Measurements from ENCODE around the gene SELP.

SELP gene

GRCh38 chr1:169563019-169563615, 66.8 kb downstream of the SELP start:
- no peak for DNase-seq (ENCODE audit: low read depth, low spot score)
- H3K27ac ChIP-seq (ENCODE audit: low read length), result no peak overlapping the region
- H3K4me3 ChIP-seq (ENCODE audit: low read length), result no peak overlapping the region
- H3K9me3 ChIP-seq (ENCODE audit: control insufficient read depth, insufficient read depth, low read length), result no peaks in the 10 kb centered on the region
- H3K27me3 ChIP-seq (ENCODE audit: control insufficient read depth, insufficient read depth, low read length), result no peaks in the 10 kb centered on the region
- no peaks in the 10 kb centered on the region for H3K4me1 ChIP-seq (ENCODE audit: control insufficient read depth, insufficient read depth, low read length)
- H3K36me3 ChIP-seq (ENCODE audit: control insufficient read depth, insufficient read depth, low read length), result no peaks in the 10 kb centered on the region
- WGBS (ENCODE audit: insufficient coverage, insufficient read length), result no CpG with 5 or more reads among the region's 1 CpG

DNA sequence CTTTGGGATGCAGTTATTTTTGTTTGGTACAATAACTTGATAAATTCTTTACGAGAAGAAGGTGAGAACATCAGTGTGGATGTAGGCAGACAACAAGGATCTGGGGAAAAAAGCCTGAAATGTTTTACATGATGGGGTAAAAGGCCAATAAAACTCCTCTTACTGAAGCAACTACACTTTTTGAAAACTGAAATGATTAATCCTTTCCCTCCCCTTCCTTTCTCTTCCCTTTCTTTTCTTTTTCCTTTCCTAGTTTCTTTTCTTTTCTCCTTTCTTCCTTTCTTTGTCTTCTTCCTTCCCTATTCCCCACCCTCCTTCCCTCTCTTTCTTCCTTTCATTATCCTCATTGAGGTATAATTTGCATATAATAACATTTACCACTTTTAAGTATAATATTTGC, 68.2 kb downstream of the SELP start:
- Histone ChIP-seq H3K9me3 (ENCODE audit: control insufficient read depth, insufficient read depth, low read length) (no peaks in the 10 kb centered on the region), H3K27me3 (ENCODE audit: control insufficient read depth, insufficient read depth, low read length) (no peaks in the 10 kb centered on the region), H3K27ac (ENCODE audit: low read length) (no peak overlapping the region), H3K4me3 (ENCODE audit: low read length) (no peak overlapping the region), H3K36me3 (ENCODE audit: control insufficient read depth, insufficient read depth, low read length) (no peaks in the 10 kb centered on the region), H3K4me1 (ENCODE audit: control insufficient read depth, insufficient read depth, low read length) (no peaks in the 10 kb centered on the region)
- DNase-seq (ENCODE audit: low read depth, low spot score), result no peak
- no CpG with 5 or more reads among the region's 1 CpG for WGBS (ENCODE audit: insufficient coverage, insufficient read length)

DNA sequence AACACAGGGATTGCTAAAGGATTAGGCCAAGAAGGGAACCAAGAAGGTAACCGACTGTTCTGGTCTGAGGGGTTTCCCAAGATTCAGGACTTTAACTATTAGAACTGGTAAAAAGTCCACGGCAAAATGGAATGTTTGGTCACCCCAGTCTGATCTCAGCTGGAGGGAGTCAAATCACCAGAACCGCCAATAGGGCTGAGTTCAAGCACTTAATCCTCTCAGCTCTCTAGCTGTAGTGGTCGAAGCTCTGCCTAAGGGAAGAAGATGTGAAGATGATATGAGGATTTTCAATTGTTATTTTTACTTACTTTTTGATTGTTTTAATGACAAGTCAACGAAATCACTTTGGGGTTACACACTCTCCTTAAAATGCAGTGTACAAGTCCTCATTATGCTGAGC, 72.8 kb downstream of the SELP start:
- Histone ChIP-seq H3K27ac (ENCODE audit: low read length) (no peak overlapping the region), H3K9me3 (ENCODE audit: control insufficient read depth, insufficient read depth, low read length) (no peaks in the 10 kb centered on the region), H3K4me1 (ENCODE audit: control insufficient read depth, insufficient read depth, low read length) (no peaks in the 10 kb centered on the region), H3K4me3 (ENCODE audit: low read length) (no peak overlapping the region), H3K36me3 (ENCODE audit: control insufficient read depth, insufficient read depth, low read length) (no peaks in the 10 kb centered on the region), H3K27me3 (ENCODE audit: control insufficient read depth, insufficient read depth, low read length) (no peaks in the 10 kb centered on the region)
- no CpG with 5 or more reads among the region's 5 CpGs for WGBS (ENCODE audit: insufficient coverage, insufficient read length)
- DNase-seq (ENCODE audit: low read depth, low spot score), result no peak

- no peaks in the 10 kb centered on the region for H3K36me3 ChIP-seq (ENCODE audit: control insufficient read depth, insufficient read depth, low read length)
- no peak overlapping the region for H3K27ac ChIP-seq (ENCODE audit: low read length)
- no peaks in the 10 kb centered on the region for H3K4me1 ChIP-seq (ENCODE audit: control insufficient read depth, insufficient read depth, low read length)
- peak; percentile 16 for DNase-seq (ENCODE audit: low read depth, low spot score)
- no peaks in the 10 kb centered on the region for H3K9me3 ChIP-seq (ENCODE audit: control insufficient read depth, insufficient read depth, low read length)
- no peak overlapping the region for H3K4me3 ChIP-seq (ENCODE audit: low read length)
- WGBS (ENCODE audit: insufficient coverage, insufficient read length), result no CpG with 5 or more reads among the region's 4 CpGs
- H3K27me3 ChIP-seq (ENCODE audit: control insufficient read depth, insufficient read depth, low read length), result no peaks in the 10 kb centered on the region
These were observed 79.6 kb downstream of the SELP start for GRCh38 chr1:169550294-169550693.

GRCh38 chr1:169548282-169548681, 81.6 kb downstream of the SELP start:
- Histone ChIP-seq H3K27ac (ENCODE audit: low read length) (no peak overlapping the region), H3K27me3 (ENCODE audit: control insufficient read depth, insufficient read depth, low read length) (no peaks in the 10 kb centered on the region)
- WGBS (ENCODE audit: insufficient coverage, insufficient read length), result no CpG with 5 or more reads among the region's 2 CpGs

DNA sequence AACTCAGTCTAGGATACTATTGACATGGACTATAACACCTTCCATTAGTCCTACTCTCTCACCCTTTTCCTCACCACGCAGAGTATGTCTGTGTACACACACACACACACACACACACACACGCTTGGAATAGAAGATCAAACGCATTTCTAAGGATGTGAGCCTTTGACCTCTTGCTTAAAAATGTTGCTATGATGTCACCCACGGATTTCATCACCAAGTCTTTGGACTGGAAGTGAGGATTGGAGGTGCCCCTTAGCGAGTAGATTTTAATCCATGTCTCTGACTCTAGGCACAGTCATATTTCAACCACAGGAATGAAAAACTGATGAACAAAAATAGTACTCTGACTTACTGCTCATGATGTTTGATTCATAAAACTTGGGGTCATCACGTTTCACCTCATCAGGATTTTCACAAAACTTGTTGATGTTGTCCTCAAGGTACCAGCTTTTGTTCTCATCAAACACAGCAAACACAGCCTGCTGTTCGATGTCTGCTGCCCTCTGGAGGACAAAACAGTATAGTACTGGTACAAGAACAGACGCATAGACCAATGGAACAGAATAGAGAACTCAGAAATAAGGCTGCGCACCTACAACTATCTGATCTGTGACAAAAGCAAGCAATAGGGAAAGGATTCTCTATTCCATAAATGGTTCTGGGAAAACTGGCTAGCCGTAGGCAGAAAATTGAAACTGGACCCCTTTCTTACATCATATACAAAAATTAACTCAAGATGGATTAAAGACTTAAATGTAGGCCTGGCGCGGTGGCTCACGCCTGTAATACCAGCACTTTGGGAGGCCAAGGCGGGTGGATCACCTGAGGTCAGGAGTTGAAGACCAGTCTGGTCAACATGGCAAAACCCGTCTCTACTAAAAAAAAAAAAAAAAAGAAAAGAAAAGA, 83.6 kb downstream of the SELP start:
- H3K27ac ChIP-seq (ENCODE audit: low read length), result no peak overlapping the region
- H3K27me3 ChIP-seq (ENCODE audit: control insufficient read depth, insufficient read depth, low read length), result no peaks in the 10 kb centered on the region
- no peaks in the 10 kb centered on the region for H3K9me3 ChIP-seq (ENCODE audit: control insufficient read depth, insufficient read depth, low read length)
- DNase-seq (ENCODE audit: low read depth, low spot score), result peak; percentile 54
- no peaks in the 10 kb centered on the region for H3K36me3 ChIP-seq (ENCODE audit: control insufficient read depth, insufficient read depth, low read length)
- no peak overlapping the region for H3K4me3 ChIP-seq (ENCODE audit: low read length)
- H3K4me1 ChIP-seq (ENCODE audit: control insufficient read depth, insufficient read depth, low read length), result no peaks in the 10 kb centered on the region
- no CpG with 5 or more reads among the region's 15 CpGs for WGBS (ENCODE audit: insufficient coverage, insufficient read length)

More at GRCh38 chr1:169548282-169548681, 81.6 kb downstream of the SELP start:
- no peaks in the 10 kb centered on the region for H3K36me3 ChIP-seq (ENCODE audit: control insufficient read depth, insufficient read depth, low read length)
- DNase-seq (ENCODE audit: low read depth, low spot score), result no peak
- no peaks in the 10 kb centered on the region for H3K9me3 ChIP-seq (ENCODE audit: control insufficient read depth, insufficient read depth, low read length)
- H3K4me1 ChIP-seq (ENCODE audit: control insufficient read depth, insufficient read depth, low read length), result no peaks in the 10 kb centered on the region
- H3K4me3 ChIP-seq (ENCODE audit: low read length), result no peak overlapping the region

DNA sequence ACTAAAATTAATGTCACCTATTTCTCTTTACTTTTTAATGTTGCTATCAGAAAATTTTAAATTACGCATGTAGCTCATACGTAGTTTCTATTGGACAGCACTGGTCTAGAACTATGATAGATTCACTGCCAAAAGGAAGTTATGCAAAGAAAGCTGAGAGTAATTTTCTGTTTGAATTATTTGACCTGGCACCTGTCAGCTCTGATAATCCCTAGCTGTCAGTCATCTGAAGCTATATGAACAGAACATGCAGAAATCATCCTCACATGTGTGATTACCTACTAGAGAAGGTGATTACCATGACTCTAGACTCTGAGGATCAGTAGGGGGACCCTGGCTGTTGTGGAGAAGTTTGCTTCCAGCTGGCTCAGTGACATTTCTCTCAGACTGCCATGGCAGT, 84.5 kb downstream of the SELP start:
- no peaks in the 10 kb centered on the region for H3K9me3 ChIP-seq (ENCODE audit: control insufficient read depth, insufficient read depth, low read length)
- no peaks in the 10 kb centered on the region for H3K4me1 ChIP-seq (ENCODE audit: control insufficient read depth, insufficient read depth, low read length)
- no peak overlapping the region for H3K4me3 ChIP-seq (ENCODE audit: low read length)
- H3K36me3 ChIP-seq (ENCODE audit: control insufficient read depth, insufficient read depth, low read length), result no peaks in the 10 kb centered on the region
- H3K27me3 ChIP-seq (ENCODE audit: control insufficient read depth, insufficient read depth, low read length), result no peaks in the 10 kb centered on the region
- WGBS (ENCODE audit: insufficient coverage, insufficient read length), result no CpG with 5 or more reads among the region's 2 CpGs
- no peak for DNase-seq (ENCODE audit: low read depth, low spot score)
- no peak overlapping the region for H3K27ac ChIP-seq (ENCODE audit: low read length)

DNA sequence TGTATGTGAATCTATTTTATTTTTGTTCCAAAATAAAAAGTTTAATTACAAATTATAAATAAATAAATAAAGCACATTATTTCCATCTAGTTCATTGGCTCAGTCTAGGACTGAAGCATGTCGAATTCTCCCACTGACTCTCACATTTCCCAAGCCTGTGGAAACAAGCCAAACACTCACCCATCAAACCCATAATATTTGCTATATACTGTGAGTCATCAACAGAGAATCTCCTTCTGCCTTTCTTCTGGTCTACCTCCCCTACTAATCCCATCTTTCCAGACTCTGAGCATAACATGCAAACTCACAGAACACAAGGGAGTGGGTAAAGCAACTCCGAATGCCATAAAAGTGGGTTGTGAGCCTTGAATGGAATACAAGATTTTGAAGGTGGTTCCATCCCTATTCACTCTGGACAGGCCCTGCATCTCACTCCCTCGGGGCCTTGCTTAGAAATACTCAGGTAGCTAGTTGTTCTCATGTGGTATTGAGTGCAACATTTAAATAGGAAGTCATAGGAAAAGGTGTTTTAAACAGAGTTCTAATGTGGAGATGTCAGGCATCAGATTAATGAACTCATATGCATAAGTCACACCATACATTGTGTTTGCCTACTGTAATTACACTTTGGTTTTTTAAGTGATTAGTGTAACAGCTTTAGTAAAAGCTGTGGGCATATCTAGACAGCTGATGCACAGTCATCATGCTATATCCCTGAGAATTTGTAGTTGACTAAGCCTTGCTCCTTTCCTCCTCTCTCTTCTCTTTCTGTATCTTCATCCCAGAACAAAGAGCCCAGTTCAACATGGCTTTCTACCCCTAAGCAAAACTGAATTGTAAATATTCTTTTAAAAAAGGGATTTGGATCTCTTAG, 90.7 kb downstream of the SELP start:
- Histone ChIP-seq H3K4me3 (ENCODE audit: low read length) (no peak overlapping the region), H3K27me3 (ENCODE audit: control insufficient read depth, insufficient read depth, low read length) (no peaks in the 10 kb centered on the region), H3K4me1 (ENCODE audit: control insufficient read depth, insufficient read depth, low read length) (no peaks in the 10 kb centered on the region), H3K27ac (ENCODE audit: low read length) (no peak overlapping the region), H3K36me3 (ENCODE audit: control insufficient read depth, insufficient read depth, low read length) (no peaks in the 10 kb centered on the region), H3K9me3 (ENCODE audit: control insufficient read depth, insufficient read depth, low read length) (no peaks in the 10 kb centered on the region)
- WGBS (ENCODE audit: insufficient coverage, insufficient read length), result no CpG with 5 or more reads among the region's 3 CpGs
- DNase-seq (ENCODE audit: low read depth, low spot score), result no peak

Data from iPS DF 6.9 (cell line).